Pulmonary artery endothelial cell (primary cell): ENCODE measurements around the gene SBF2. TPM values are rescaled to one million over a fixed set of nuclear protein-coding genes. Genes with fewer than 3 reads are reported as not detected.

Experiments
- DNase-seq: peaks from one replicate; pipeline ENCODE4 v3.0.0-alpha.2; 2011; ENCODE audit warnings: low read depth, low spot score
- total RNA-seq: library from RNA; depleted of rRNA; stranded (reverse); fragments of >200 nt; gene quantifications from 2 replicates; pipeline ENCODE4 v1.2.3, GENCODE V29; 2014

The SBF2 gene
- total RNA-seq, 1 donor from 2014 or later: 32.7 TPM

DNA sequence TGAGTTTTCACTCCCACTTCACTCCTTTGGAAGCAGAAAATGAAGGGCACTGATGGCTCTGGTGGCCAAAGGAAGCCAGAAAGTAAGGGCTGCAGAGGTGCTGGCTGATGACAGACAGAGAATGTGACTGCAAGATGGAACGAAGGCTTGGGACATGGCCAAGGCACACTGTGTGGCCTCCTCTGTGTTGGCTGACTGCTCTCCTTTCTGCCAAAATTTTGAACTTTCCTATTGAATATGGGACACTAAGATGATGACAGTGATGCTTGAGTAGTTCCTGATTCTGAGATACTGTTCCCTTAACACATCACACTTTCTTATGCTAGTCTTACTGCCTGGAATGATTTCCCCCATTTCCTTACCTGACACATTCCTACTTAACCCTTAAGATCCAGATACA, 473.8 kb downstream of the SBF2 start:
- DNase-seq: no peak

DNA sequence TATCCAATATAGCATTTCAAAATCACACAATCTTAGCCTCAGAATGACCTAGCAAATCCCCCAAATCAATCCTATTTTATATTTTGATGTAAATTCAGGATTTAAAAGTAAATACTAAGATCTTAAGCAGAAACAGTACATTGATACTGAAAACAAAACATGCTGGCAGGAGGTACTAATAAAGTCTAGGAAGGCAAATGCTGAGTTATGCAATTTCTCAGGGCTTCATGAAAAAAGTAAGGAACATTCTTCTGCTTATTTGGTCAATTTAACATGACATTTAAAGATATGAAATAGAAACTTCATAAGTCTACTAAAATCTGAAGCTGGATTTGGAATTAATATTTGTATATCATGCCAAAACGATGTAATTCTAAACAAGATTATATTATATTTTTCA, 476.8 kb downstream of the SBF2 start:
- DNase-seq: no peak

DNA sequence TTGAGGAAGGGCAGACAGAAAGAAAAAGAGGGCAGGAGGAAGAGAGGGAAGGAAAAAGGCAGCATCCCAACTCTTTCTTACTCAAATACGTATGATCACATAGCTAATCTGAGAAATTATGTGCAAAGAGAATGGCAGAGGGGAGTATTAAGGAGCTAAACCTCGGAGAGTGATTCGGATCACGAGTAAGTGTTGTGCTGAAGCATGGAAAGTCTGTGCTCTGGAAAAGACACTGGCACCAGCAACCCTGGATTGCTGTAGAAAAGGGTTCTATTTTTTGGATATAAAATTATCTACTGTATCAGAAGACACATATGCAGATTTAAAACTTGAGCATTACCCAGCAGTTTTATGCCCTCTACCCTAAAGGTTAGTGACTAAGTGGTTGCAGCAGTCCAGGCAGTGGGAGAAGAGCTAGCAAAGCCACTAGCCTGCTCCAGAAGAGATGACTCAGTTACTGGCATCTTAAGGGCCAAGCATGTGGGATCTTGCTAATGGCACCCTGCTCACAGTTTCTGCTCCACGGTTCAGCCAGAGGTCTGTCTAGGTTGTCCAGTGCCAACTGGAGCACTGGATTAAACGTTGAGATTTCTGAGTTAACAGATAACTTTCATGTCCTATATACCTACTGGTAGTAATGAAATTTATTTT, 478.4 kb downstream of the SBF2 start:
- no peak for DNase-seq

DNA sequence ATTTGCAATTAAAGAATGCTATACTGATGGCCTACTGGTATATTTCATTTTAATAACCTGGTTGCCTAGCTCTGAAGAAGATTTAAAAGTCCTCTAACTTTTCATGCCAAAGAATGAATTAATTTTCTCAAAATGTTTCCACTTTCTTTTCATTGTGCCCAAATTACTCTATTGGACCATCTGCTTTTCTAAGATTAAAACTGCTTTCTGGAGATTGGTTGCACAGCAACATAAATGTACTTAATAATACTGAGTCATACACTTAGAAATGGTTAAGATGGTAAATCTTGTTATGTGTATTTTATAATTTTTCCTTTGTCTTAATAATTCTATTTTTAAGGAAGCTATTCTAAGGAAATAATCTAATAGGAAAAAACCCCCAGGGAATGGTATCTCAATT, 479.9 kb downstream of the SBF2 start:
- no peak for DNase-seq

GRCh38 chr11:9808943-9809342, 485.1 kb downstream of the SBF2 start:
- no peak for DNase-seq

- no peak for DNase-seq
Measured at GRCh38 chr11:9806946-9807687, 486.9 kb downstream of the SBF2 start.

DNA sequence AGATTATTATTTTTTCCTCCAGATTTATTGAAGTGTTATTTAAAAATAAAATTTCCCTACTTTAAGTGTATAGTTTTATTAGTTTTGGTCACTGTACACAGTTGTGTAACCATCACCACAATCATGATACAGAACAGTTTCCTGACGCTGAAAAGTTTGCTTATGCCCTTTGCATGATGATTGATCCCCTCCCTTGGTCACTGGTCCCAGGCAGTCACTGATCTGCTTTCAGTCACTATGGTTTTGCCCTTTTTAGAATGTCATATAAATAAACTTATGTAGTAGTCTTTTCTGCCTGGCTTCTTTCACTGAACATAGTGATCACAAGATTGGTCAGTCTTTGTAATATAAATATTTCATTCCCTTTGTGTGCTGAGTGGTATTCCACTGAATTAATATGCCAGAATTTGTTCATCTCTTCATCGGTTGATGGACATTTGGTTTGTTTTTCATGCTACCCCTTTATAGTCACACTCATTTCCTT, 489.6 kb downstream of the SBF2 start:
- DNase-seq: no peak

- no peak for DNase-seq
Measured at GRCh38 chr11:9803685-9804418, 490.2 kb downstream of the SBF2 start.

- no peak for DNase-seq
Measured at GRCh38 chr11:9802291-9802861, 491.6 kb downstream of the SBF2 start.

- no peak for DNase-seq
Measured at GRCh38 chr11:9799886-9800285, 494.1 kb downstream of the SBF2 start.

- DNase-seq: no peak
Measured at GRCh38 chr11:9797300-9797699, 496.7 kb downstream of the SBF2 start.

- no peak for DNase-seq
Measured at GRCh38 chr11:9796854-9797253, 497.2 kb downstream of the SBF2 start.

GRCh38 chr11:9796266-9796665, 497.8 kb downstream of the SBF2 start:
- no peak for DNase-seq

DNA sequence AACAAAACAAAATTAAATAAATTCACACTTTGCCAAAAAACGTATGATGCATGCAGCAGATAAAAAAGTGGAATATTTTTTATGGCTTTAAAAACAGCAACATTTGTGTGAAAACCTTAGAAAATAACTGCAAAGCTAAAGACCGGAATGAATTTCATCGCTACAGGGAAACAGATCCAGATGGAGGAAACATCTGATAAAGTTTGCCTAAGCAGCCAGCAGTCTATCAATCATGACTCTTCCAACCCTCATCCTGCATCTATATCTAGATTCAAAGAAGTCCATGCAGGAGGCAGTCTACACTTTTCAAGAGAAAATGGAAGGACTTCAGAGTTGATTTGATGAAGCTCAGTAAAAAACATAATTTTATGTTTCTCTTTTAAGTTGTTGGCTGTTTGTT, 503.3 kb downstream of the SBF2 start:
- DNase-seq: no peak

GRCh38 chr11:9789910-9790309, 504.1 kb downstream of the SBF2 start:
- DNase-seq: no peak

DNA sequence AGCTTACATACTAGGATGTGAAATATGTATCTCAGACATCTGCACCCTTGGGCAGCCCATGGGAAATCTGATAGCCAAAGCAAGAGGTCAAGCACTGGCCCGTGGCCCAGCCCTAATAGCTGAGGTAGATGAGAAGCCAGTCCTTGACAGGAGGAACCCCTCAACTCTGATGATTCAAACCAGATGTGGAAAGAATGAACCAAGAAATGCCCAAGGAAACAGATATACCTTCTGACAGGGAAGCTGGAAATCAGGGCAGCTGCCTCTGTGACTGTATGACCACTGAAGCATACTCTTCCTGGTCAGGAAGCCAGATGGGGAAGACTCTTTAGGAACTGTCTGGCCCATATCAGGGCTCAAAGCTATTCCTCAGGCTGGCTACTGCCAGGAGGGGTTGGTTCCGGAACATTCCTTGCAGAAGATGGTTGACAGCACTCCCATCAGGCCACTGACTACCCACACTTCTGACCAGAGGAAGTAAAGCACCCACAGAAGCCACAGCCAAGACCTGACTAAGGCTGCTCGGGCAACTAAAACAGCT, 506.0 kb downstream of the SBF2 start:
- no peak for DNase-seq

GRCh38 chr11:9787260-9787659, 506.8 kb downstream of the SBF2 start:
- no peak for DNase-seq

DNA sequence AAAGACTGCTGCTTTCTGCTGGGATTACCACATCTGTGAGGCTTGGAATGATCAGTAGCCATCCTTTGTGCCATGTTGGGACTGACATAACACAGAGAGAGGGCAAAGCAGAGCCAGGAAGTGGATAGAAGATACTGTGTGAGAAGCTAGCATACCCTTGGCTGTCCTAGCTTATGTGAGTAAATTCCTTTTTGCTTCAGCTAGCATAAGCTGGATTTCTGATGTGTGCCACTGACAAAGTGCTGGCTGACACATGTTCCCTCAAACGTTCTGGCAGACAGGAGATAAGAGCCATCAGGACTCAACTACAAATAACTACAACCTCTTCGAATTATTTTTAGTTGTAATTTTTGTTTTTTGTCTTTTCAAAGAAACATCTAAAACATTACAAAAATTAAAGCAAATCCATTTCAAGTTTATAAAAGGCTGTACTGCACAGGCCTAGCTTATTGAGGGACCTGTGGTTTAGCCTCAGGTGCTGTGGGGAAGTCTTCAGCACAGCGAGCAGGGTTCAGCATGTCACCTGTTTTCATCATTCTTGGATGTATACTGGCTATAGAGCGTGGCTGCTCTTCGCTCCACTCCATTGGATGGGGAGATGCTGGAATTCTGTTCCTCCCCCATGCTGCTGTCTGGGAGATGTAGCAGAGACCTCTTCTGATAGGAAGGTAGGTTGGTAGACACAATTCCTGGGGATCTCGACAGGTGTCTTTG, 509.3 kb downstream of the SBF2 start:
- DNase-seq: no peak

DNA sequence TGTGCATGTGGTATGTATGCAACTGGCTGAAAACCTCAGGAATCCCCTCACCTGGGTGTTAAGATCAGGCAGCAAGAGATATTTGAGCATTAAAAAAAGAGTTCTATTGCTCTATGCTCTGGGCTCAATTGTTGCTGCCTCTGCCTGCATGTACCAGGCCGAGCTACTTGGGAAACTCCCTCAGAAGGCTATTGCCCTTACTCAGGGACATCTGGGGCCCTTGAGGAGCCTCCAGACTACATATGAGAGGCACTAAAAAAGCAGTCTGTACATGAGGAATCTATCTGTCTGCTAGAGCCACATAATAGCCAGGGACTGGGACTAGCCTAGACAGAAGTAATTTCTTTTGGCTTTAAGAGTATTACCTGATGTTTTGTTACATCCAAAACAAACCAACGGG, 510.0 kb downstream of the SBF2 start:
- no peak for DNase-seq

DNA sequence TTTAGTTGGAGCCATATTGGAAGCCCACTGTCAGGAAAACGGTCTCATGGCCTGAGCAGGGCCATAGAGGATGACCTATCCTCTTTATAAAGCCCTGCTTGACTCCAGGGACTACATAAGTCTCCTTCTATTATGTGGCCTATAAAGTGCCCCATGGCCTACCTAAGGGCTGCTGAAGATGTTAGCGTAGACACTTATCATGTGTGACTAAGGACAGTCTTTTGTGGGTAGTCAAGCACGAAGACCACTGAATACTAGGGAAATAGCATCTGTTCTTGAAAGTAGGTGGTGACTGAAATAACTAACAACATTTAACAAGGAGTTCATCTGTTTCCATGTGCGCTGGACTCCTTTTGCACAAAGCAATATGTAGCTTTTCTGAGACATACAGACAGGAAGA, 513.1 kb downstream of the SBF2 start:
- DNase-seq: no peak

DNA sequence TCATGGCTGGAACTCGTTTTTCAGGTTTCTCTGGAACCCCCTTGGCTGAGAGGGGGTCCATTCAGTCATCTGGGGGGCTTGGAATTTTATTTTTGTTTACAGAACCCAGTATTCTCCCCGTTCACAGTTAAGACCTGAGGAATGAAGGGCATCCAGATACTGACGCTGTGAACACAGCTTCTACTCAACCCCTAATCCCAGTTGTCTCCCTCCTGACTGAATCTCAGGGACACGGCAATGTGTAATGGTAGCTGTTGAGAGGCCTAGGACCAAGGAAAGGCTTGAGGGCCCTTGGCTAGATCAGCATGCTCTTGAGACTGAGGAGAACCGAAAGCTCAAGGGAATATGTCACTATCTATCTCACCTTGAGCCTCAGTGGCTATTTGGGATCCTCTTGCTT, 516.5 kb downstream of the SBF2 start:
- no peak for DNase-seq
